ENCODE measurements around the gene SNRPE.

SNRPE gene

GRCh38 chr1:203888807-203889251 lies 27.4 kb downstream of the SNRPE start:
- DNase-seq = no peak

DNA sequence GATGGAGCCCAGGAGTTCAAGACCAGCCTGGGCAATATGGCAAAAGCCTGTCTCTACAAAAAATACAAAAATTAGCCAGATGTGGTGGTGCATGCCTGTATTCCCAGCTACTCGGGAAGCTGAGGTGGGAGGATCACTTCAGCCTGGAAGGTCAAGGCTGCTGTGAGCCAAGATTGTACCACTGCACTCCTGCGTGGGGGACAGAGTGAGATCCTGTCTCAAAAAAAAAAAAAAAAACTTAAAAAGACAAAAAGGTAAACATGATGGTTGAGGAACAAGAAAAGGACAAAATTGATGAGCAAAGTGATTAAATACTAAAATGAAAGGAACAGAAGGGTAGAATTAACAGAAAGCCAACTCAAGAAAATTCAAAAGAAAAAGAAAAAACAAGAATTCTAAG lies 30.6 kb downstream of the SNRPE start:
- no peak for DNase-seq

DNA sequence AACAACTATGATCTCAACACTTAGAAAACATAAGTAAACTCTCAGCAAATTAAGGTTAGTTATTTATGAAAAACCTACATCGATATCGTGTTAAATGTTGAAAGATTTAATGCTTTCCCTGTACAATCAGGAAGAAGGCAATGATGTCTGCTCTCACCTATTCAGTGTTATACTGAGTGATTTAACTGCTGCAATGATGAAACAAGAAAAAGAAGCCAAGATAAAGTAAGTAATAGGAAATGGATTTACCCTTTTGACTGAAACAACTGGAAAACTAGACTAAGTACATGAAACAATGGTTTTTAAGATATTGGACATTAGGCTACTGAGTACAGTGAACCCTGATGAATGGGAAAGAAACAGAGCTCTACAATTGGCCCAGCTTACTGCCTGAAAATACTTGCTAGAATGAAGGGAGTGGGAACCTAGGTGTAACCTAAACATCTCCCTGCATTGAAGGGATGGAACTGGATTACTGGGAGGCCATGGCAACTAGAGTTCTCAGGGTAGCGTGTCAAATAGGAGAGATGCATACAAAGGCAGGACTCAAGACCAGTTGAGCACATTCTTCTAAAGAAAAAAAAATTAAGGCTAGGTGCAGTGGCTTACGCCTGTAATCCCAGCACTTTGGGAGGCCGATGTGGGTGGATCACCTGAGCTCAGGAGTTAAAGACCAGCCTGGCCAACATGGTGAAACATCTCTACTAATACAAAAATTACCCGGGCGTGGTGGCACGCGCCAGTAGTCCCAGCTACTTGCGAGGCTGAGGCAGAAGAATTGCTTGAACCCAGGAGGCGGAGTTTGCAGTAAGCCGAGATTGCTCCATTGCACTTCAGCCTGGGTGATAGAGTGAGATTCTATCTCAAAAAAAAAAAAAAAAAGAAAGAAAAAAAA lies 37.3 kb downstream of the SNRPE start:
- no peak for DNase-seq

DNA sequence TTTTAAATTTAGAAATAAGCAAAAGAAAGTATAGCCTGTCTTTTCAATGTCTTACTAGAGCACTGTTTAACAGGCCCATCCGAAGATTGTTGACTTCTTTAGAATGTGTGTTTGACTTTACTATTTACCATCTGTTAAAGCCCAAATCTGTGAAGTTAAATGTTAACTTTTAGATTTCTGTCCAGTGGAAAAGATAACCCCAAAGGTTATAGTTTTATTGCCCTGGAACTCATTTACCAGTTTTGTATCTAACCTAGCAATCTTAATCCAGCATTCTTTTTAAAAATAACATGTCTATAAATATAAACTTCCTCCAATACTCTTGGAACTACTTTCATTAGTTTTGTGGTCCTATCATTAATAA lies 37.9 kb downstream of the SNRPE start:
- no peak for DNase-seq

DNA sequence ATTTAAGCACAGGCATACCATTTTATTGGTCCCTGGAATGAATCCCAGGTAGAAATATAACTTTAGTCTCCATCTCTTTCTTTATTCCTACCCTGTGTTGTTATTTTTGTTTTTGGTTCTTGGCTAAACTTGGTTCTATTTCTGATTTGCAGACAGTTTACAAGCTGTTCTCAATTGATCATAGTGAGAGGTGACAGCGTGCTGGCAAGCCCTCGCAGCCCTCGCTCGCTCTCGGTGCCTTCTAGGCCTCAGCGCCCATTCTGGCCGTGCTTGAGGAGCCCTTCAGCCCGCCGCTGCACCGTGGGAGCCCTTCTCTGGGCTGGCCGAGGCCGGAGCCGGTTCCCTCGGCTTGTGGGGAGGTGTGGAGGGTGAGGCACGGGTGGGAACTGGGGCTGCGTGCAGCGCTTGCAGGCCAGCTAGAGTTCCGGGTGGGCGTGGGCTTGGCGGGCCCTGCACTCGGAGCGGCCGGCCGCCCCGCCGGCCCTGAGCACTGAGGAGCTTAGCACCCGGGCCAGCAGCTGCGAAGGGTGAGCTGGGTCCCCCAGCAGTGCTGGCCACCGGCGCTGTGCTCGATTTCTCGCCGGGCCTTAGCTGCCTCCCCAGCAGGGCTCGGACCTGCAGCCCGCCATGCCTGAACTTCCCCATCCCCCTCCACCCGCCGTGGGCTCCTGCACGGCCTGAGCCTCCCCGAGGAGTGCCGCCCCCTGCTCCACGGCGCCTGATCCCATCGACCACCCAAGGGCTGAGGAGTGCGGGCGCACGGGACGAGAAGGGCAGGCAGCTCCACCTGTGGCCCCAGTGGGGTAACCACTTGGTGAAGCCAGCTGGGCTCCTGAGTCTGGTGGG lies 38.7 kb downstream of the SNRPE start:
- no peak for DNase-seq

DNA sequence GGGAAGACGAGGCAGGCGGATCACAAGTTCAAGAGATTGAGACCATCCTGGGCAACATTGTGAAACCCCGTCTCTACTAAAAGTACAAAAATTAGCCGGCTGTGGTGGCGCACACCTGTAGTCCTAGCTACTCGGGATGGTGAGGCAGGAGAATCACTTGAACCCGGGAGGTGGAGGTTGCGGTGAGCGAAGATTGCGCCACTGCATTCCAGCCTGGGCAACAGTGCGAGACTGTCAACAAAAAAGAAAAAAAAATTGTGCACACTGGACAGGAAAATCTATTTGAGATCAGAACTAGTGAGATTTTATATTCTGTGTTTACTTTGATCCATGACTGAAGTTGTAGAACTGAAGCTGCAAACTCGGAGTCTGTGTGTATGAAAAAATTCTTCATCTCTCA lies 40.2 kb downstream of the SNRPE start:
- DNase-seq = no peak

DNA sequence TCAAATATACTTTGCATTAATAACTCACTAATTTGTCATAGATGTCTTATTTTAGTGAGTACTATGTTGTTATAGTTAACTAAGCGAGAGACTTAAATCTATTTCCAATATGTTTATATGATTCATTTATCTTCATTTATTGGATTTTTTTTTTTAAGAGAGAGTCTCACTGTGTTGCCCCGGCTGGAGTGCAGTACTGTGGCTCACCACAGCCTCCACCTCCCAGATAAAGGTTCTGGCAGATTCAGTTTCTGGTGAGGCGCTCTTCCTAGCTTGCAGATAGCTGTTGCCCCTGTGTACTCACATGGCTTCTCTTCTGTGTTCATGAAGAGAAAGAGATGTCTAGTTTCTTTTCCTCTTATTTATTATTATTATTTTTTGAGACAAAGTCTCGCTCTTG lies 43.9 kb downstream of the SNRPE start:
- DNase-seq = no peak

- DNase-seq = no peak
Measured at GRCh38 chr1:203906932-203907331, 45.5 kb downstream of the SNRPE start.

- DNase-seq = no peak
Measured at GRCh38 chr1:203907901-203908300, 46.5 kb downstream of the SNRPE start.

GRCh38 chr1:203911806-203912205 lies 50.4 kb downstream of the SNRPE start:
- DNase-seq = no peak

- no peak for DNase-seq
Measured at GRCh38 chr1:203913073-203913521, 51.7 kb downstream of the SNRPE start.

DNA sequence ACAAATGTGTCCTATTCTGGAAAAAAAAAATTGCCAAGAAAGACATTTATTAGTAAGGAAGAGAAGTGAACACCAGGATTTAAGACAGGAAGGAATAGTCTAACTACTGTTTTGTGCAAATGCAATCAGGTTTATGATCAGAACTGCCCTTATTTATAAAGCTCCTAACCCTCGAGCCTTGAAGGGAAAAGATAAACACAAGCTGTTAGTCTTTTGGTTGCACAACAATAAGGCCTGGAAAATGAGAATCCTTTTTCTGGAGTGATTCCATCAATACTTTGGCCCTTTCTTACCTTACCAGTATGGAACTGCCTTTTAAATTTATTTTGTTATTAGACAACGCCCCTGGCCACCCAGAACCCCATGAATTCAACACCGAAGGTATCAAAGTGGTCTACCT lies 52.9 kb downstream of the SNRPE start:
- no peak for DNase-seq

DNA sequence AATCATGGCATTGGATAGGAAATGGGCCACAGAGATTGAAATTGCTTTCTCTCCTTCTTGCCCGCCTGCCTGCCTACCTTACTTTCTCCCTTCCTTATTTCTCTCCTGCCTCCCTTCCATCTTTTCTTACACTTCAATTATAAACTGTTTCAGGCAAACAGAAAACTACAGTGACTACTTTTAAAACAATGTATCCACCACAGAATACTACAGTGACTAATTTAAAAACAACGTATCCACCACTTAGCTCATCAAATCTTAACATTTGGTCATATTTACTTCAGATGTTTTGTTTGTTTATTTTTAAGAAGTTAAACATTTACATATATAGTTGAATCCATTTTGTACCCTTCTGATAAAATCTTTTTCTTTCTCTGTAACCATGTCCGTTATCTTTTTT lies 54.4 kb downstream of the SNRPE start:
- DNase-seq = no peak

GRCh38 chr1:203916756-203917155 lies 55.4 kb downstream of the SNRPE start:
- DNase-seq = no peak

Measured in CD4-positive, alpha-beta T cell treated with Interleukin-17A for 1 hour (primary cell).